HepG2 (cell line): Measurements from ENCODE around the gene FAAP20. TPM values are rescaled to one million over a fixed set of nuclear protein-coding genes. Genes with fewer than 3 reads are reported as not detected.

Source experiments
- ATAC-seq: fragments of 200-7000 bp; cut with Tn5 transposase; 3 replicates; pipeline ENCODE4 v1.9.1; 2020; ENCODE audit warnings: mild to moderate bottlenecking, moderate library complexity
- BruUV-seq: library from RNA; stranded (reverse); fragments of 400-500 nt; replicated peaks from 2 replicates; lab custom pipeline; 2021; lab: Mats Ljungman, UMichigan
- CTCF ChIA-PET: fragments of 300-600 bp; formaldehyde crosslinking; extraction: SDS; loops from one replicate; lab custom pipeline; 2021; ENCODE audit warnings: low total read pairs, inconsistent platforms, low intra/inter-chr PET ratio; lab: Yijun Ruan, JAX
- POLR2A ChIA-PET: fragments of 350-600 bp; sonication (Branson Sonifier 250); formaldehyde crosslinking; loops from one replicate; lab custom pipeline; 2020; ENCODE audit warnings: antibody characterized with exemption, inconsistent platforms; lab: Yijun Ruan, JAX
- DNase-seq: peaks from one replicate; pipeline ENCODE4 v3.0.0-alpha.2; 2015; ENCODE audit warnings: low spot score
- FAIRE-seq: peaks from 3 replicates; lab custom pipeline; 2011; peaks lifted over from hg19 to GRCh38; lab: Jason Lieb, UNC
- H2AFZ ChIP-seq: one replicate; pipeline ENCODE4 v1.6.1; 2011; ENCODE audit warnings: low read length, inconsistent platforms
- H3K27ac ChIP-seq: fragments of 300-600 bp; 3 replicates; pipeline ENCODE4 v1.8.0; 2011; ENCODE audit warnings: mixed run types, mild to moderate bottlenecking, mixed read lengths, low read length, inconsistent platforms; ENCODE audit not compliant: insufficient read depth; ENCODE audit errors: extremely low read length
- H3K27me3 ChIP-seq, 2 experiments: fragments of 200-600 bp in 1 of 2; 2 replicates in 1 of 2; 3 replicates in 1 of 2; pipeline versions ENCODE4 v1.6.0 to v1.8.0; 2011; ENCODE audit warnings: low read length in 2 of 2, mild to moderate bottlenecking in 2 of 2, moderate library complexity in 2 of 2, inconsistent platforms in 1 of 2; ENCODE audit not compliant: insufficient read depth in 2 of 2, control insufficient read depth in 1 of 2
- H3K36me3 ChIP-seq, 2 experiments: fragments of 200-600 bp in 1 of 2; replicated peaks in 1 of 2; 2 replicates in 1 of 2; 3 replicates in 1 of 2; pipeline versions ENCODE4 v1.5.1 to v1.8.0; 2011; ENCODE audit warnings: low read length in 2 of 2, inconsistent platforms in 1 of 2; ENCODE audit not compliant: insufficient read depth in 2 of 2, control insufficient read depth in 1 of 2
- H3K4me1 ChIP-seq: 2 replicates; pipeline ENCODE4 v1.5.1; 2012; ENCODE audit warnings: low read length, inconsistent platforms; ENCODE audit not compliant: insufficient read depth
- H3K4me2 ChIP-seq: 2 replicates; pipeline ENCODE4 v1.6.0; 2011; ENCODE audit warnings: low read depth, low read length, inconsistent platforms
- H3K4me3 ChIP-seq, 3 experiments: fragments of 200-600 bp in 1 of 3; sonication (generic), shearing (Covaris generic) in 1 of 3; replicated peaks in 1 of 3; 2 replicates each; pipeline ENCODE4 v1.5.1; 2011 to 2016; ENCODE audit warnings: low read length in 3 of 3, inconsistent platforms in 2 of 3, low read depth in 2 of 3, mild to moderate bottlenecking in 2 of 3, control low read depth in 1 of 3, mixed read lengths in 1 of 3; ENCODE audit not compliant: insufficient read depth in 1 of 3
- H3K79me2 ChIP-seq: one replicate; pipeline ENCODE4 v1.6.1; 2011; ENCODE audit warnings: low read length, inconsistent platforms; ENCODE audit not compliant: insufficient read depth
- H3K9ac ChIP-seq: 2 replicates; pipeline ENCODE4 v1.6.0; 2011; ENCODE audit warnings: mild to moderate bottlenecking, low read depth, low read length, inconsistent platforms; ENCODE audit not compliant: insufficient read depth
- H3K9me3 ChIP-seq: 2 replicates; pipeline ENCODE4 v1.5.1; 2012; ENCODE audit warnings: mild to moderate bottlenecking, low read length
- H4K20me1 ChIP-seq: 2 replicates; pipeline ENCODE4 v1.6.0; 2011; ENCODE audit warnings: inconsistent platforms, mild to moderate bottlenecking, low read length, moderate library complexity; ENCODE audit not compliant: insufficient read depth
- ARNTL ChIP-seq: sonication (generic); formaldehyde crosslinking; IDR thresholded peaks from 2 replicates; pipeline ENCODE4 v1.4.0; 2020; ENCODE audit warnings: mild to moderate bottlenecking, missing genetic modification reagents
- ETV6 ChIP-seq: sonication (generic); formaldehyde crosslinking; conservative IDR thresholded peaks from 2 replicates; pipeline ENCODE4 v1.4.0; 2020; ENCODE audit warnings: missing genetic modification reagents
- GATAD1 ChIP-seq: IDR thresholded peaks from 2 replicates; pipeline ENCODE4 v1.6.1; 2016; ENCODE audit warnings: missing genetic modification reagents, missing compliant biosample characterization
- SOX5 ChIP-seq: IDR thresholded peaks from 2 replicates; pipeline ENCODE4 v1.6.1; 2016; ENCODE audit warnings: borderline replicate concordance
- TEAD3 ChIP-seq: optimal IDR thresholded peaks from 2 replicates; pipeline ENCODE3; 2016; ENCODE audit warnings: borderline replicate concordance
- USF2 ChIP-seq, 2 experiments: sonication (generic) in 1 of 2; formaldehyde crosslinking in 1 of 2; IDR thresholded peaks; 2 replicates each; pipeline versions ENCODE4 v1.5.1 to v1.6.1; 2011 to 2020; ENCODE audit warnings: borderline replicate concordance in 1 of 2, low read depth in 1 of 2, low read length in 1 of 2, mild to moderate bottlenecking in 1 of 2, missing genetic modification reagents in 1 of 2, moderate library complexity in 1 of 2
- ZIK1 ChIP-seq: sonication (generic); formaldehyde crosslinking; IDR thresholded peaks from 2 replicates; pipeline ENCODE4 v1.5.0; 2020; ENCODE audit warnings: mild to moderate bottlenecking, low read depth, missing genetic modification reagents, borderline replicate concordance
- ZNF10 ChIP-seq: sonication (generic); formaldehyde crosslinking; IDR thresholded peaks from 2 replicates; pipeline ENCODE4 v1.4.0; 2020; ENCODE audit warnings: mild to moderate bottlenecking, low read depth, missing genetic modification reagents, borderline replicate concordance
- ZNF546 ChIP-seq: sonication (generic); formaldehyde crosslinking; conservative IDR thresholded peaks from 2 replicates; pipeline ENCODE4 v1.8.1; 2023; ENCODE audit warnings: mild to moderate bottlenecking, missing genetic modification reagents
- ZNF577 ChIP-seq: sonication (generic); formaldehyde crosslinking; IDR thresholded peaks from 2 replicates; pipeline ENCODE4 v1.4.0; 2020; ENCODE audit warnings: mild to moderate bottlenecking, low read depth, missing genetic modification reagents, borderline replicate concordance
- WGBS: methylation state at CpG from one replicate; pipeline ENCODE4 v1.1.6; 2017; ENCODE audit warnings: low lambda C conversion rate; 5-methylcytosine and 5-hydroxymethylcytosine counted together
- in situ Hi-C: cut with HindIII; loops from 2 replicates; pipeline ENCODE4 v1.10.0; 2017; ENCODE audit warnings: low pct_unique_long_range_greater_than_20kb; ENCODE audit not compliant: extremely low pct_ligation_motif_present
- intact Hi-C: fragments of 100-400 bp; cut with micrococcal nuclease; formaldehyde crosslinking; loops from one replicate; pipeline ENCODE4 v1.10.0; 2022; ENCODE audit not compliant: unreplicated experiment
- polyA plus RNA-seq, 8 experiments: library from polyadenylated mRNA; depleted of rRNA in 3 of 8; stranded (reverse) in 7 of 8; unstranded in 1 of 8; fragments of >200 nt; fragmentation: Illumina TruSeq in 4 of 8; extraction: Trizol in 4 of 8; gene quantifications; 2 replicates each; pipeline versions ENCODE4 v1.2.1 to v1.2.3, GENCODE V29; 2011 to 2016; ENCODE audit warnings: low read depth in 4 of 8, missing spikeins in 1 of 8, mixed read lengths in 1 of 8; ENCODE audit not compliant: insufficient read depth in 1 of 8
- total RNA-seq, 5 experiments: library from RNA; depleted of rRNA; stranded (reverse); fragments of >200 nt; fragmentation: Illumina TruSeq; extraction: Trizol; gene quantifications; 2 replicates each; pipeline ENCODE4 v1.2.3, GENCODE V29; 2016; ENCODE audit warnings: low read depth in 1 of 5
- TF ChIP-seq, protein P1 (sequence below): sonication (generic); formaldehyde crosslinking; IDR thresholded peaks from 2 replicates; pipeline ENCODE4 v1.4.0; 2020; ENCODE audit warnings: low read depth, mild to moderate bottlenecking, missing genetic modification reagents

The FAAP20 gene
- total and polyA plus RNA-seq, 2 of the 13 experiments (the other 11 are each of a cell fraction or from before 2014, with no cell fraction given): 9.6 to 10.8 TPM

DNA sequence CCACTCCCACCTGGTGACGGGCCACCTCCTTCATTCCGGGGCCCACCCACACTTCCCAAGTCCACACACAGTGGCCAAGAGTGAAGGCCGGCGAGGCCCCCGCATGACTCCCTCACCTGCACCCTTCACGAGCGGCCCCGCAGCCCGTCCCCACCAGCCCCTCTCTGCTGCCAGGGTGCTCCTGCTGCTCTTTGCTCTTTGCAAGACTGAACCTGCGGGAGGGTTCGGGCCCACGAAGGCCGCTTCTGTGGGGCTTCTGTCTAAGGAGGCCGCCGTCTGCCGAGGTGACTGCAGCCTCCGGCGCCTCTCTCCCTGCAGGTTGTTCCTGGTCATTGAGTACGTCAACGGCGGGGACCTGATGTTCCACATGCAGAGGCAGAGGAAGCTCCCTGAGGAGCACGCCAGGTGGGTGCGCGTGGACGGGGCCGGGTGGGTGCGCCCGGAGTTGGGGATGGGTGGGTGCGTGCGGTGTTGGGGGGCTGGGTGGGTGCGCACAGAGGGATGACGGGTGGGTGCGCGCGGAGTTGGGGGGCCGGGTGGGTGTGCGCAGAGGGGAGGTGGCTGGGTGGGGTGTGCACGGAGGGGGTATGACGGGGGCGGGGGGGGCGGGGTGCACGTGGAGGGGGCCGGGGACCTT, 25.3 kb downstream of the FAAP20 start:
- Histone ChIP-seq H3K4me2 (no peak overlapping the region), H4K20me1 (no peaks in the 10 kb centered on the region), H3K9me3 (no peaks in the 10 kb centered on the region), H3K9ac (no peak overlapping the region), H2AFZ (no peak overlapping the region), H3K36me3 (peaks cover 11 to 61% of the 10 kb centered on the region in 2 experiments), H3K79me2 (no peaks in the 10 kb centered on the region), H3K4me3 (no peak overlapping the region), H3K4me1 (no peaks in the 10 kb centered on the region), H3K27ac (no peak overlapping the region), H3K27me3 (no peaks in the 10 kb centered on the region)
- ChIA-PET CTCF (no interaction called here), POLR2A (no interaction called here)
- TF ChIP-seq ETV6: no peak
- TF ChIP-seq TEAD3: no peak
- TF ChIP-seq GATAD1 (CRISPR knock-in tag): no peak
- TF ChIP-seq, protein P1, sequence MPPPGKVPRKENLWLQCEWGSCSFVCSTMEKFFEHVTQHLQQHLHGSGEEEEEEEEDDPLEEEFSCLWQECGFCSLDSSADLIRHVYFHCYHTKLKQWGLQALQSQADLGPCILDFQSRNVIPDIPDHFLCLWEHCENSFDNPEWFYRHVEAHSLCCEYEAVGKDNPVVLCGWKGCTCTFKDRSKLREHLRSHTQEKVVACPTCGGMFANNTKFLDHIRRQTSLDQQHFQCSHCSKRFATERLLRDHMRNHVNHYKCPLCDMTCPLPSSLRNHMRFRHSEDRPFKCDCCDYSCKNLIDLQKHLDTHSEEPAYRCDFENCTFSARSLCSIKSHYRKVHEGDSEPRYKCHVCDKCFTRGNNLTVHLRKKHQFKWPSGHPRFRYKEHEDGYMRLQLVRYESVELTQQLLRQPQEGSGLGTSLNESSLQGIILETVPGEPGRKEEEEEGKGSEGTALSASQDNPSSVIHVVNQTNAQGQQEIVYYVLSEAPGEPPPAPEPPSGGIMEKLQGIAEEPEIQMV (CRISPR knock-in tag): no peak
- TF ChIP-seq SOX5: no peak
- no peak for TF ChIP-seq USF2 (IDR thresholded peaks at IDR 0.05; ENCODE audit: low read depth, low read length)
- TF ChIP-seq USF2 (CRISPR knock-in tag; IDR thresholded peaks at IDR 0.05; ENCODE audit: borderline replicate concordance): no peak
- no peak for TF ChIP-seq ZNF10 (CRISPR knock-in tag)
- TF ChIP-seq ZNF577: no peak
- no peak for TF ChIP-seq ARNTL (CRISPR knock-in tag)
- TF ChIP-seq ZIK1: no peak
- no peak for TF ChIP-seq ZNF546 (CRISPR knock-in tag)
- 98% methylated on average over 43 of the region's 43 CpGs for WGBS
- ATAC-seq (no peak), DNase-seq (no peak), FAIRE-seq (no peak)
- in situ Hi-C loops: no loop called here
- no TSS peak for BruUV-seq
- intact Hi-C loops: no loop called here
